ENCODE measurements around the gene CDK5R2. TPM values are rescaled to one million over a fixed set of nuclear protein-coding genes. Genes with fewer than 3 reads are reported as not detected.

CDK5R2 gene
- polyA plus RNA-seq, 1 donor: not detected

DNA sequence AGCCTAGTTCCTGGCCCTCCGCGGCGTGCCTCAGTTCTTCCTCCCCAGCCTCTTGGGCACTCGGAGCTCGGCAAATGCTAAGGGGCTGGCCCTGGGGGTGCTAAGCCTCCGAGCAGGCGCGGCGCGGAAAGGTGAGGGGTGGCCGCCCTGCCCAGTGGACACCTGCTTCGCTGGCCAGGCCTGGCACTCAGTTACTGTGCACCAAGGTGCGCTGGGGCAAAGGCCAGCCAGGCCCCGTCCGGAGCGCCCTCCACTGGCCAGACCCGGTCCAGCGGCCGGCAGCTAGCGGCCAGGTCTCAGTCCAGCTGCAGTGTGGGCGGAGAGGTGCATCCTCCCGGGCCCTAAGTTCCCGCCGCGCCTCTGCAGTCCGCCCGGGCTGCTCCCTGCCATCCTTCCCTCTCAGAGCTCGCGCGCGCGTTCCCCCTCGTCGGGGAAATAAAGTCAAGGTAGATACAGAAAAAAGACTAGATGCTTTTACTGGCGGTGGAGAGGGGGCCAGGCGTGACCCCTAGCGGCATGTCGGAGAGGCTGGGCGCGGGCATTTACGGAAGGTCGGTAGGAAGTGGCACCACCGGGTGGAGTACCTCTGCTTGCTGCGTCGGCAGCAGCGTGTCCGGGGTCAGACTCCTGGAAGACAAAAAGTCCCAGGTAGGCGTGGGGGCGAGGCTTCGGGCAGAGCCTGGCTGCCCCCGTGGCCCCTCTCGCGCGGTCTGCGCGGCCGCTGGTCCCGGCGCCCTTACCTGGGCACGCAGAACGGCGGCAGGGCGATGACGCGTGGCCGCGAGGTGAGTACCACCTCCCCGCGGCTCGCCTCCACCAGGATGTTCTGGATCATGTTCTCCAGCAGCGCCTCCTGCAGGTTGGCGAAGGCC, 43.2 kb downstream of the CDK5R2 start:
- DNase-seq: no peak

DNA sequence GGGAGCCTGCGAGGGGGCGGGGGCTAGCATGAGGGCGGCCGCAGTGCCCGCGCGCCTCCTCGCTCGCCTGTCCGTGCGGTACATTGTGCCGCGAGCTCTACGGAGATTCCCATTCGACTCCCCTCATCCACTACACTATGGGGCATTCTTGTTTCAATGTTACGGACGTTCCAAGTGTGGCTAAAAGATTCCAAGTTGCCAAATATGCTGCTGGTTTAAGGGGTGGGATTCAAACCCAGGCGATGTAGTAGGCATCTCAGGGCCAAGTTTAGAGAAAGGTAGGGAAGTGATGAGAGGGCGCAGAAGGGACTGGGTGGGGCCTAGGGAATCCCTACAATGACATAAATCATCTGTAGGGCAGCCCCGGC, 43.8 kb downstream of the CDK5R2 start:
- DNase-seq: no peak

DNA sequence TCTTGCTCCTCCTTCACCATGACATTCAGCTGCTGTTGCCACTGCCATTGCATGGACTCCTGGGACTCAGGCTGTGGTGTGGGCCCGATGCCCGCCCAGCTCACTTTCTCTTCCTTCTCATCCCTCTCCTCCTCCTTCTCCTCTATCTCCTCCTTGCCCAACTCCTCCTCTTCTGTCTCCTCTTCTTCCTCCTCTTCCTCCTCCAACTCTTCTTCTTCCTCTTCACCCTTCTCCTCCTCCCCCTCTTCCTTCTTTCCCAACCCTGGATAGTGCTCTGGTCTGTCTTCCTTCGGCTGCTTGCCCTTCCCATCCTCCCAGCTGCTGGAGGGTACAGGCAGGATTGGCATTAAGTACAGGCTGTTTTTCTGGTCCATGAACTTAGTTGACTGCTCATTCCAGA, 44.5 kb downstream of the CDK5R2 start:
- no peak for DNase-seq

DNA sequence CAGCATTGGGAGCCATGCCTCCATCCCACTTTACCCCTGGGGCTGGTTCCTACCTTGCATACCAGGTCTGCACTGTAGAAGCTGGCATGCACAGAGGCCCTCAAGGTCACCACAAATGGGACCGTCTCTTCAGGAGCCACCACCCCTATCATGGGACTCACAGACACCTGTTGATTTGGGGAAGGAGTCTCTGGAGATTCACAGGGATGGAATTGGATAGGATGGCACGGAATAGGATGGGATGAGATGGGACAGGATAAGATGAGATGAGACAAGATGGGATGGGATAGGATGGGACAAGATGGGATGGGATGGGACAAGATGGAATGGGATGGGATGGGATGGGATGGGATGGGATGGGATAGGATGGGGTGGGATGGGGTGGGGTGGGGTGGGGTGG, 49.8 kb downstream of the CDK5R2 start:
- DNase-seq: no peak

DNA sequence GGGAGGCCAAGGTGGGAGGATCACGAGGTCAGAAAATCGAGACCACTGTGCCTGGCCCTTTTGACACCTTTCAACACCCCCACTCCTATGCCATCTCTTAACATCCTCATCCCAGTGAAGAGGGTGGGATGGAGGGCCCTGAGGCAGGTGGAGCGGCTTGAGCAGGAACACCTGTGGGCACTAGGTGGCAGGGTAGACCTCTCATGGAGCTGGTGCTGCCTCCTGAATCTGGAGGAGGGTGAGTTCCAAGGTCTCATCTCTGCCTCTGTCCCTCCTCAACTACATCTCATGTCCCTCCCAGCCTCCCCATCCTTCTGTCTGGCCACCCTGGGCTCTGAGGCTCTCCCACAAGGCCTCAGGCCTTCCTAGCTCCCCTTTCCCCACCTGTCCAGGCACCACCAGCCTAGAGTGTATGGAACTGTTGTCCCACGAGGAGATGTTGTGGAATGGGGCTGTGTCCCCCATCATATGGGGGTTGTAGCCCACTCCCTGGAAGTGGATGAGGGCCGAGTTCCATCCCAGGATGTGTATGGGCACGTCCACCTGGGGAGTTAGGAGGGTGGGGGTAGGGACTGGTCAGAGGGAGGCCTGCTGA, 50.8 kb downstream of the CDK5R2 start:
- no peak for DNase-seq

DNA sequence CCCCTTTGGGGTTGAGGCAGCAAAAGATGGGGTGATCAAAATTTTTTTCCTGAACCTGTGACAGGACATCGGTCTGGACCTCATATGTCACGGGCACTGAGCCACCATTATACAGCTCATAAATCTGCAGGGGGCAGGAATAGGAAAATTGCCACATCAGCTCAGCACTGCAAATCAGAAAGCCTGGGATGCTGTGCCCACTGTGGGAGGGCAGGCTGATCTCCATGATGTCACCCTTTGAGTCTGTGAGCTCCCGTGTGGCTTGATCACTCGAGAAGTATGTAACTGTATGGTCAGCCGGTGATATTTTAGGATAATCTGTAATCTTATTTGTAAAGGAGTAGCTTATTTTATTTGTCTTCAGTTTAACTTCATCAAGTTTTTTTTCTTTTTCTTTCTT, 51.4 kb downstream of the CDK5R2 start:
- DNase-seq: no peak

Other genes starting within 250 kb of the CDK5R2 start
- 47.2 TPM for gene TTLL4, start 248.8 kb upstream of the CDK5R2 start, polyA plus RNA-seq (ENCODE audit: insufficient read length)
- gene CYP27A1, start 177.5 kb upstream of the CDK5R2 start, polyA plus RNA-seq (ENCODE audit: insufficient read length): 49.7 TPM
- 0.15 TPM for gene PRKAG3, start 127.9 kb upstream of the CDK5R2 start, polyA plus RNA-seq (ENCODE audit: insufficient read length)
- 0.12 TPM for gene WNT6, start 99.9 kb upstream of the CDK5R2 start, polyA plus RNA-seq (ENCODE audit: insufficient read length)
- gene WNT10A, start 78.8 kb upstream of the CDK5R2 start, polyA plus RNA-seq (ENCODE audit: insufficient read length): 0.45 TPM
- not detected for gene FEV, start 25.5 kb downstream of the CDK5R2 start, polyA plus RNA-seq (ENCODE audit: insufficient read length)
- gene CRYBA2, start 33.8 kb downstream of the CDK5R2 start, polyA plus RNA-seq (ENCODE audit: insufficient read length): not detected
- 0.28 TPM for gene CFAP65, start 81.8 kb downstream of the CDK5R2 start, polyA plus RNA-seq (ENCODE audit: insufficient read length)
- 1.7 TPM for gene IHH, start 101.3 kb downstream of the CDK5R2 start, polyA plus RNA-seq (ENCODE audit: insufficient read length)
- gene NHEJ1, start 201.1 kb downstream of the CDK5R2 start, polyA plus RNA-seq (ENCODE audit: insufficient read length): 22.2 TPM
- 22.3 TPM for gene SLC23A3, start 210.4 kb downstream of the CDK5R2 start, polyA plus RNA-seq (ENCODE audit: insufficient read length)
- gene CNPPD1, start 217.3 kb downstream of the CDK5R2 start, polyA plus RNA-seq (ENCODE audit: insufficient read length): 64.0 TPM
- gene RETREG2, start 218.6 kb downstream of the CDK5R2 start, polyA plus RNA-seq (ENCODE audit: insufficient read length): 105 TPM
- 39.5 TPM for gene ZFAND2B, start 247.1 kb downstream of the CDK5R2 start, polyA plus RNA-seq (ENCODE audit: insufficient read length)

Data from left kidney (tissue), 2 donors.